ENCODE measurements around the gene NEB.

NEB gene

DNA sequence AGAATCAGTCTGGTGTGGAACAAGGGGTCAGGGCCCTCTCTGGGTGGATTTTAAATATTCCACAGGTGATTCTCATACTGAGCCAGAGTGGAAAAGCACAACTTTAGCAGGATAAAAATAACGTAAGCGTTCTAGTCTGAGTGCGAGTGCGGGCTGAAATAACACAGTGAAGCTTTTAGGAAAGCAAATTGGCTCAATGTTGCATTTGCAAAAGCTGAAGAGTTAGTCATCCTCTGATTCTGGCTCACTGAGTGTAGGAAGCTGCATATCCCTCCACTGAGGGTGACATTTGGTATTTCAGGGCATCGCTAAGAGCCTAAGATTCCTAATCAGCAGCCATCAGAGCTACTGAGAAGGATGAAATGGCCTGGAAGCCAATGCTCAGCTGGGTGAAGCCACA is 189.8 kb downstream of the NEB start:
- no peak for DNase-seq

DNA sequence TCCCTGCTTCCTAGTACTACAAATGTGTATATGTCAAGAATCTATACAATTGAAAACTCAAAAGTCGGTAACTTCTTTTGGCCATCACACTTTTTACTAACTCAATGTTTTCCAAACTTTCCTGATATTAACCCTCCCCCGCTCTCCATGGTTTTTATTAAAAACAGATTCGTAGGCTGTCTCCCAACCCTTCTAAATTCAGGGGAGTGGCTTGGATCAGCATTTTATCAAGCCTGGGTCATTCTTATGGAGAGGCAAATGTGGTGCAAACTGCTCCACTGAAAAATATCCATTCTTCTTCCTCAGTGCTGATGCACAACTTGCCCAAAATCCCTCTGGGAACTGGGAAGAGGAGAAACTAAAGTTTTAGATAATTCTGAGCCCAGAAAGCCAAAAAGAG is 190.4 kb downstream of the NEB start:
- no peak for DNase-seq

- no peak for DNase-seq
Observed at GRCh38 chr2:151534001-151534400, 200.3 kb downstream of the NEB start.

- no peak for DNase-seq
Observed at GRCh38 chr2:151533127-151533526, 201.1 kb downstream of the NEB start.

DNA sequence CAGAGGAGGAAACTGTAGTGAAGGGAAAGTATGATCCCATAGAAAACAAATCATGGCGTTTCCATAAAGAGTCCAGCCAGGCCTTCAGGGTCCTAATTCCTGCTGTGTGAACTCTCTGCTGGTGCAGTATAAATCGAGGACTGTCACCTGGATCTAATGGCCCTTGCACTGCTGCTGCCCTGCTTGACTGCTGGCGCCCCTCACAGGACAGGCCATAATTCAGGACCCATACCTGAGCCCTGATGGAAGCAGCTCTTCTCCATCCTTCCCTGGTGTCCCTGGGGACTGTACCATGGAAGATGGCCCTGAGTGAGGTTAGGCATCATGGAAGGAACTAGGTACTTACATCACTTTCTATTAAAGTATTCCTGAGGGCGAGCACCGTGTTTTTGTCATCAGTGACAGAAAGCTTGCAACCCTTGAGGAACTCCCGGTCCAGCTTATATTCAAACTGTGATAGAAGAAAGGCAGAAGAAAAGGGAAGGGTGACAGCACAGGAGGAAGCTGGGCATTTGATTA is 207.6 kb downstream of the NEB start:
- no peak for DNase-seq

GRCh38 chr2:151525821-151526373 is 208.4 kb downstream of the NEB start:
- no peak for DNase-seq

DNA sequence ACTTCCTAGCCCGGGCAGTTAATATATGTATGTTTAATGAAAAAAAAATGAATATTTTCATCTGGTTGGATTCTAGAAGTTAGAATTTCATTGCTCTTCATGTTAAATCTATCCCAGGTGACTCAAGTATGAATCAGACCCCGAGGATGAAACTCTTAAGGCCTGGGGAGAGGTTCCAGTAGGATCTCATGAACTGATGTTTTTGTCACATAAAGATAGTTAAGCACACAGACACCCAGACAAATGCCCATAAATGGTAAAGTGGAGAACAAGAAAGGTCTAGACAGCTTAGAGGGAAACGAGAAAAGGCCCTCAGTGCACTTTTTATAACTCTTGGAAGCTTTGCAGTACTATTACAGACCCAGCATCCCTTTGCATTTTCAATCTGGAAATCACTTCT is 210.4 kb downstream of the NEB start:
- no peak for DNase-seq

DNA sequence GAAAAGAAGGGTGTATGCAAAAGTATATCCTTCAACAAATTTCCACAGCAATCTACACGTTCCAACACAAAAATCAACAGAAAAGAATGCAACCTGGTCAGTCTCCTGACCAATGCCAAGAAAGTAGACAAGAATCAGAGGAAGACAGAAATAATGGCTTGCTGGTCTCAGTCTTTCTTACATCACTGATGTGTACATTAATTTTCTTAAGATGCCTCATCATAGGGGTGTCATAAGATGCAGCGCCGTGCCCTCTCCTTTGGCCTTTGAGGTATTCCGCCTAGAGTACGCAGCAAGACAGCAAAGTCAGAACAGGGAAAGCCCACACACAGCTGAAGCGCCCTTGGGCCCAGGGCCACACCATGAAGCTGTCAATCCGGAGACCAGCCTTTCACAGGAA is 211.7 kb downstream of the NEB start:
- no peak for DNase-seq

DNA sequence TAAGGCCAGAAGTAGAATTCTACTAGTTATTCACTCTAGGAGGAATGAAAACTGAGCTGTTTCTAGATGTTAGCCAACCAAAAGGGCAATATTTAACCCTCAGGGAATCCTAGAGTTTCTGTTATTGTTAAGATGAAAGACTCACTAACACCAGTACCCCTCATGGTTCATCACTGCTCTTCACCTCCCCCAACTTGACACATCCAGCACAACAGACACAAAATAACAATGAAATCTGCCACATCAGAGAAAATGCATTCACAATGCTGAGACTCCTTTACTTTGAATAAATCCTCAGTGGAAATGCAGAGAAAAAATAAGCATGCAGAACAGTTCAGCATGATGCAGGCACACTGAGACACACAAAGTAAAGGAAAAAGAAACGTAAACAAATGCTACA is 213.3 kb downstream of the NEB start:
- DNase-seq: no peak

- DNase-seq: no peak
Observed at GRCh38 chr2:151518802-151519201, 215.5 kb downstream of the NEB start.

DNA sequence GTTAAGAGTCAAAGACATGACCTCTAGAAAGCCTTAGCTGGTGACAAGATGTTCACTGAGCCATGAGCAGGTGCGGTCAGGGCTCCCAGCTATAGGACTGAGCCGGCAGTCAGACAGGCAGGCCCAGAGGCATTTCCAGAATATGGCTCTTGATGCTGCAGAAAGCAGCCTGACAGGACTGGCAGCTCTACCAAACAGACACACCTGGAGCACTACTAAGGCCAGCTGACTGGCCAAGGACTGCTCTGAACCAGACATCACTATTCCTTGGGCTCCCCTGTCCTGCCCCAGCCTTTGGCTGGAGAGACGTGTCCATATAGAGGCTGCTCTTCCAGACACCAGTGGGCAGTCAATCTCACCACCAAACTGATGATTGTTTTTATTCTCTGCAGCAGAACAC is 225.8 kb downstream of the NEB start:
- DNase-seq: no peak

GRCh38 chr2:151506170-151506569 is 228.1 kb downstream of the NEB start:
- no peak for DNase-seq

DNA sequence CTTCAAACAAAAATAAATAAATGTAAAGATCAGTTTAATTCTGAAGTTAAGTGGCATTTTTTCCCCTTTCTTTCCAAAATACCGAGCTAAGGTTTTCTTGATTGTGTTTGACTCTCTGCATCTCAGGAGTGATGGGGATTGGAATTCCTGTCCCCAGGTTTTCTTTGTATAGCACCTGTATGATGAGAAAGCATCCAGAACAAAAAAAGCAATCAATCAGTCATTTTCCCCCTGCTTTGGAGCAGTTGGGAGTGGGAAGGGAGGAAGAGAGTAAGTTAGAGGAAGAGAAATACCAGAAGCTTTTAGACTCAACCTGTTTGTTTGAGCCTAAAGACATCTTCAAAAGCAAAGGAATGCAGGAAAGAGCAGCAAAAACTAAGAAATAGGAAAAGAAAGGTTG is 236.1 kb downstream of the NEB start:
- DNase-seq: no peak

DNA sequence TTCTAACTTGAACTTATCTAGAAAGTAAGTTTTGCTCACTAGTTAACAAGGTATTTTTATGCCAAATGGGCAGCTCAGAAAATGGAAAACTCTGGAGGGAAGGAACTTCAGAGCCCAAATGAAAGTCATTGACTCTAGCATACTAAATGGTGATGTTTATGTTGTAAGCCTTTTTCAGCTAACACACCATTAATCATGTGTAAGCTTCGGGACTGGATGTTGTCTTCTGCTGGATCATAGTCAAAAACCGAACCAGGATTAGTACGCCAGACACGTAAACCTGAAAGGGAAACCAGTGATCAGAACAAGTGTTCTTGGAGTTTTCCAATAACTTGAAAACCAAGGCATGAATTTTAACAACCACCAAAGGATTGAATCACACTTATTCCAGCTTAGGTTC is 242.8 kb downstream of the NEB start:
- no peak for DNase-seq

DNA sequence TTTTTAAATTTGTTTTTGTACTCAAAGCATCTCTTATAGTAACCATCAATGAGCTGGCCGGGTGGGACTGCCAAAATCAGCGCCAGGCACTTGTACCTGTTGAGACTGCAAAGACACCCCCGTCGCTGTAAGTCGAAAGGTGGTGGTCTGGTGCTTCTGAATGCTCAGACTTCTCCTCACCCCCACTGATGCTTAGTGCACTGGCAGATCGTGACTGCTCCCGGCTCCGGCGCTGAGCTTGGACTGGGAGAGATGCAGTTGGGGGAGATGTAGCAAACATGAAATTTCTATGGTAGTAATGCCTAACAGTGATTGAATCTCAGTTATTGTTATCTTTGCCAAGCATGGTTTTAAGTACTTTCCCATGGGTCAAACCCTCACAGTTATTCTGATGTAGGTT is 244.0 kb downstream of the NEB start:
- no peak for DNase-seq

DNA sequence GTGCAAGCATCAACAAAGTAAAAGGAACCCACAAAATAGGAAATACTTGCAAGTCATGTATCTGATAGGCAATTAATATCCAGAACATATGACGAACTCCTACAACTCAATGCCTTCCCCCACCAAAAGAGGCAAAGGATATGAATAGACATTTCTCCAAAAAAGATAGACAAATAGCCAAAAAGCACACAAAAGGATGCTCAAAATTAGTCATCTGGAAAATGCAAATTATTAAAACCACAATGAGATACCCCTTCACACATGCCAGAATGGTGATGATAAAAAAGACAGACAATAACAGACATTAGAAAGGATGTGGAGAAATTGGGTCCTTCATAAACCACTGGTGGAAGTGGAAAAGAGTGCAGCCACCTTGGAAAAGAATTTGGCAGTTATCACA is 248.2 kb downstream of the NEB start:
- DNase-seq: no peak

- no peak for DNase-seq
Observed at GRCh38 chr2:151484100-151484499, 250.2 kb downstream of the NEB start.

GRCh38 chr2:151483546-151483945 is 250.7 kb downstream of the NEB start:
- DNase-seq: no peak

GRCh38 chr2:151482171-151482725 is 252.0 kb downstream of the NEB start:
- DNase-seq: no peak

DNA sequence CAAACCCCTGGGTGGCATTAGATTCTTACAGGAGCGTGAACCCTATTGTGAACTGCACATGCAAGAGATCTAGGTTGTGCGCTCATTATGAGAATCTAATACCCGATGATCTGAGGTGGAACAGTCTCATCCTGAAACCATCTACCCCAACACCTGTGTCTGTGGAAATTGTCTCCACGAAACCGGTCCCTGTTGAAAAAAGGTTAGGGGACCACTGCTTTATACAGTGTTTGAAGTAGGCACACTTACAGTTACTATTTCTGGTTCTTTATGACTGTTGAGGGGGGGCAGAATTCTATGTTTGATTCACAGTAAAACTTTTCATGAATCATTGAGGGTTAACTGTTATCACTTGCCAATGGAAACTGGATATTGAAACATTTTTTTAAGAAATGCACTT is 252.5 kb downstream of the NEB start:
- DNase-seq: no peak

- DNase-seq: no peak
Observed at GRCh38 chr2:151478011-151478410, 256.3 kb downstream of the NEB start.

GRCh38 chr2:151476287-151476686 is 258.0 kb downstream of the NEB start:
- no peak for DNase-seq

- DNase-seq: no peak
Observed at GRCh38 chr2:151475071-151475470, 259.2 kb downstream of the NEB start.

DNA sequence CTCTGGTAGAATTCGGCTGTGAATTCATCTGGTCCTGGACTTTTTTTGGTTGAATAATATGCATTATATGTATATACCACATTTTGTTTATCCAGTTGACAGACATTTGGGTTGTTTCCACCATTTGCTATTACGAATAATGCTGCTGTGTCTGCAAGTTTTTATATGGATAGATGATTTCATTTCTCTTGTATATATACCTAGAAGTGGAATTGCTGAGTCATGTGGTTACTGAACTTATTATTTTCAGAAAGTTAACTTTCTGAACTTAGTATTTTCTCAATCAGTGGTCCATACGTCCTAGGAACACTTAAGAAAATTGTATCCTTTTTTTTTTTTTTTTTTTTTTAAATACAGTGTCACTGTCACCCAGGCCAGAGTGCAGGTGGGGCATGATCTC is 261.3 kb downstream of the NEB start:
- DNase-seq: no peak

DNA sequence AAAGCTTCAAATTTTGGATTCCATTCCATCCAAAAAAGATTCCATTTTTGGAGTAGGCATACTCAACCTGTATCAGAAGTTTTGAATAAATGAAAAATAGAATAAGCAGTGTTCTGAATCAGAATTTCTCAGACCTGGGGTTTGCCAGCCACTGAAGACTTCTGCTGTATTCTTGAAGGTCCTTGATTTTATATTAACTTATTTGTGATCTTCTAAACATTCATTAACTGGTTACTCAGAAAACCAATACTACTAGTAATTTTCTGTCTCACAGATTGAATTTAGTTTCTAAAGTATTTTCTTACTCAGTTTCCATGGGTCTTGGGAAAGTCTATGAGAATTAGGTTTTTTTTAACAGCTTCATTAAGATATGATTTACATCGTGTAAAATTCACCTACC is 263.7 kb downstream of the NEB start:
- DNase-seq: no peak
